LHCN-M2 (cell line): ENCODE measurements around the gene PAPPA. TPM values are rescaled to one million over a fixed set of nuclear protein-coding genes. Genes with fewer than 3 reads are reported as not detected.

ENCODE experiments used
- DNase-seq: peaks from one replicate; pipeline ENCODE4 v3.0.0-alpha.2; 2012; ENCODE audit warnings: low read depth
- total RNA-seq: library from RNA; depleted of rRNA; stranded (reverse); fragments of >200 nt; gene quantifications from 2 replicates; pipeline ENCODE4 v1.2.3, GENCODE V29; 2014

Gene PAPPA
- total RNA-seq, 1 experiment from 2014 or later = 3.0 TPM

- DNase-seq = no peak
These were observed 26.0 kb downstream of the PAPPA start for GRCh38 chr9:116179568-116179967.

- DNase-seq = no peak
These were observed 28.4 kb downstream of the PAPPA start for GRCh38 chr9:116181853-116182610.

GRCh38 chr9:116182876-116183275, 29.3 kb downstream of the PAPPA start:
- no peak for DNase-seq

- DNase-seq = no peak
These were observed 34.1 kb downstream of the PAPPA start for GRCh38 chr9:116187570-116188170.

GRCh38 chr9:116189683-116190082, 36.1 kb downstream of the PAPPA start:
- no peak for DNase-seq

GRCh38 chr9:116190637-116191396, 37.2 kb downstream of the PAPPA start:
- peak; percentile 73 for DNase-seq

GRCh38 chr9:116191576-116192415, 38.2 kb downstream of the PAPPA start:
- DNase-seq = no peak

- DNase-seq = peak; percentile 88
These were observed 40.0 kb downstream of the PAPPA start for GRCh38 chr9:116193636-116194035.

- DNase-seq = peak; percentile 15
These were observed 43.2 kb downstream of the PAPPA start for GRCh38 chr9:116196806-116197205.

GRCh38 chr9:116198344-116198743, 44.8 kb downstream of the PAPPA start:
- no peak for DNase-seq

GRCh38 chr9:116202219-116202912, 48.8 kb downstream of the PAPPA start:
- DNase-seq = no peak

- no peak for DNase-seq
These were observed 50.8 kb downstream of the PAPPA start for GRCh38 chr9:116204252-116204882.

- DNase-seq = peak; percentile 19
These were observed 54.0 kb downstream of the PAPPA start for GRCh38 chr9:116207371-116208111.

GRCh38 chr9:116208417-116209232, 55.0 kb downstream of the PAPPA start:
- DNase-seq = peak; percentile 68

GRCh38 chr9:116209414-116210116, 56.0 kb downstream of the PAPPA start:
- no peak for DNase-seq

GRCh38 chr9:116212986-116213692, 59.5 kb downstream of the PAPPA start:
- no peak for DNase-seq

- no peak for DNase-seq
These were observed 60.1 kb downstream of the PAPPA start for GRCh38 chr9:116213693-116214047.

GRCh38 chr9:116218399-116218798, 64.8 kb downstream of the PAPPA start:
- DNase-seq = no peak
